CD14-positive monocyte (primary cell): Measurements from ENCODE around the gene SLC26A1. TPM values are rescaled to one million over a fixed set of nuclear protein-coding genes. Genes with fewer than 3 reads are reported as not detected.
"Not testable (repeated sequence)": the region's sequence is repeated elsewhere in the genome, so short reads cannot be mapped to it uniquely, and the experiment has no call there.

Experiments
- DNase-seq, 3 donors: peaks; one replicate each; pipeline ENCODE4 v3.0.0-alpha.2; 2011 to 2022
- H2AFZ ChIP-seq: 2 replicates; pipeline ENCODE4 v1.6.0; 2012; ENCODE audit warnings: mild to moderate bottlenecking, low read depth, low read length, inconsistent platforms; ENCODE audit not compliant: insufficient read depth, poor library complexity, severe bottlenecking
- H3K27ac ChIP-seq, 2 donors: 1 replicate in 1 of 2; 2 replicates in 1 of 2; pipeline ENCODE4 v1.5.1; 2012 to 2013; ENCODE audit warnings: low read length in 2 of 2, control low read depth in 1 of 2, inconsistent platforms in 1 of 2, low read depth in 1 of 2, mild to moderate bottlenecking in 1 of 2
- H3K27me3 ChIP-seq, 2 donors: one replicate each; pipeline versions ENCODE4 v1.6.0 to v1.6.1; 2011 to 2013; ENCODE audit warnings: low read length in 2 of 2; ENCODE audit not compliant: control insufficient read depth in 2 of 2, insufficient read depth in 2 of 2
- H3K36me3 ChIP-seq, 2 donors: replicated peaks in 1 of 2; 1 replicate in 1 of 2; 2 replicates in 1 of 2; pipeline versions ENCODE4 v1.5.1 to v1.6.1; 2012 to 2013; ENCODE audit warnings: low read length in 2 of 2, control low read depth in 1 of 2, inconsistent platforms in 1 of 2, mild to moderate bottlenecking in 1 of 2; ENCODE audit not compliant: insufficient read depth in 2 of 2, control insufficient read depth in 1 of 2
- H3K4me1 ChIP-seq, 2 donors: 1 replicate in 1 of 2; 2 replicates in 1 of 2; pipeline versions ENCODE4 v1.5.1 to v1.6.1; 2012 to 2013; ENCODE audit warnings: low read length in 2 of 2, control low read depth in 1 of 2, inconsistent platforms in 1 of 2, mild to moderate bottlenecking in 1 of 2, moderate library complexity in 1 of 2; ENCODE audit not compliant: insufficient read depth in 2 of 2, control insufficient read depth in 1 of 2
- H3K4me2 ChIP-seq: replicated peaks from 2 replicates; pipeline ENCODE3; 2012; ENCODE audit warnings: low read length, moderate library complexity, mild to moderate bottlenecking; ENCODE audit not compliant: poor library complexity, severe bottlenecking; ENCODE audit errors: extremely low read depth
- H3K4me3 ChIP-seq, 3 experiments: fragments of 200-600 bp in 1 of 3; sonication (generic) in 1 of 3; replicated peaks in 1 of 3; 1 replicate in 2 of 3; 2 replicates in 1 of 3; pipeline ENCODE4 v1.5.1; 2011 to 2013; ENCODE audit warnings: low read length in 3 of 3, mild to moderate bottlenecking in 3 of 3, control low read depth in 2 of 3, low read depth in 2 of 3, inconsistent platforms in 1 of 3, moderate library complexity in 1 of 3
- H3K79me2 ChIP-seq: 2 replicates; pipeline ENCODE4 v1.6.0; 2012; ENCODE audit warnings: mild to moderate bottlenecking, control low read depth, inconsistent platforms, low read length, moderate library complexity; ENCODE audit not compliant: insufficient read depth
- H3K9ac ChIP-seq: 2 replicates; pipeline ENCODE4 v1.6.0; 2017; ENCODE audit warnings: low read length, mild to moderate bottlenecking; ENCODE audit not compliant: insufficient read depth, poor library complexity, severe bottlenecking
- H3K9me3 ChIP-seq, 2 donors: replicated peaks in 1 of 2; 1 replicate in 1 of 2; 2 replicates in 1 of 2; pipeline versions ENCODE4 v1.5.1 to v1.6.1; 2012 to 2013; ENCODE audit warnings: low read length in 2 of 2, control low read depth in 1 of 2; ENCODE audit not compliant: control insufficient read depth in 1 of 2, insufficient read depth in 1 of 2
- H4K20me1 ChIP-seq: 2 replicates; pipeline ENCODE4 v1.6.0; 2012; ENCODE audit warnings: mild to moderate bottlenecking, low read length, control low read depth, moderate library complexity; ENCODE audit not compliant: insufficient read depth
- H3K27ac Mint-ChIP-seq, 7 donors: one replicate each; pipeline ENCODE4 v1.8.0; 2020; ENCODE audit warnings: mild to moderate bottlenecking in 7 of 7, mixed read lengths in 7 of 7, moderate library complexity in 6 of 7, inconsistent platforms in 2 of 7
- H3K27me3 Mint-ChIP-seq, 3 donors: one replicate each; pipeline ENCODE4 v1.8.0; 2021 to 2022; ENCODE audit warnings: low read depth in 3 of 3, mild to moderate bottlenecking in 3 of 3, mixed read lengths in 3 of 3, moderate library complexity in 3 of 3, inconsistent platforms in 1 of 3
- H3K36me3 Mint-ChIP-seq, 2 donors: one replicate each; pipeline ENCODE4 v1.8.0; 2020; ENCODE audit warnings: mixed read lengths in 2 of 2, inconsistent platforms in 1 of 2, mild to moderate bottlenecking in 1 of 2
- H3K4me1 Mint-ChIP-seq: one replicate; pipeline ENCODE4 v1.8.0; 2020; ENCODE audit warnings: mild to moderate bottlenecking, mixed read lengths
- H3K4me3 Mint-ChIP-seq, 2 donors: one replicate each; pipeline ENCODE4 v1.8.0; 2020; ENCODE audit warnings: mild to moderate bottlenecking in 2 of 2, mixed read lengths in 2 of 2, moderate library complexity in 1 of 2
- H3K9me3 Mint-ChIP-seq, 7 donors: one replicate each; pipeline ENCODE4 v1.8.0; 2020 to 2022; ENCODE audit warnings: mixed read lengths in 7 of 7, mild to moderate bottlenecking in 6 of 7, moderate library complexity in 6 of 7, inconsistent platforms in 2 of 7
- WGBS: methylation state at CpG from one replicate; pipeline ENCODE4 v1.1.5; 2013; ENCODE audit warnings: missing lambda C conversion rate; ENCODE audit not compliant: insufficient coverage; 5-methylcytosine and 5-hydroxymethylcytosine counted together
- intact Hi-C, 2 donors: fragments of 100-400 bp; cut with micrococcal nuclease; formaldehyde crosslinking; loops; one replicate each; pipeline versions ENCODE4 v1.15.0 to v1.15.1; 2023
- polyA plus RNA-seq, 3 donors: library from polyadenylated mRNA; depleted of rRNA in 1 of 3; unstranded in 2 of 3; stranded (reverse) in 1 of 3; fragments of 300-500 nt in 2 of 3; fragments of >200 nt in 1 of 3; fragmentation: Illumina TruSeq in 2 of 3; gene quantifications; 1 replicate in 2 of 3; 2 replicates in 1 of 3; pipeline ENCODE4 v1.2.3, GENCODE V29; 2012 to 2021
- TF ChIP-seq, protein P1 (sequence below): fragments of 200-600 bp; IDR thresholded peaks from one replicate; pipeline ENCODE4 v1.8.0; 2022; ENCODE audit warnings: antibody characterized with exemption, mild to moderate bottlenecking

Gene SLC26A1
- polyA plus RNA-seq, 3 donors = 0.16 to 0.37 (median 0.18) TPM

DNA sequence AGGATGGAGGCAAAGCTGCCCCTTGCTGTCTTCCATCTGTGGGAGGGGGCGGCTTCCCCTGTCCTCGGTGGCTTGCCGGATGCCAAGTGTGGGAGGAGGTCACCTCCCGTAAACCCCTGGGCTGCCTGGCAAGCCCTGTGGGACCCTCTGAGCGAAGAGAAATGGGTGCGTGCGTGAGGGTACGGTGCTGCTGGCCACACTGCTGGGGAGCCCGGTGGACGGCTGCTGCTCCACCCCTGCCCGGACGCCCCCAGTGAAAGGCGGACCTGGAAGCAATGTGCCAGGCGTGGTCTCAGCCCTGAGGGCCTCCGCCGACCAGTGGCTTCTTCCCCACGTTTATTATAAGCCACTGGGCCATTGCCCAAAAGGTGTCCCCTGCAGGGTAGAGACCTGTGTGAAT lies 10.9 kb downstream of the SLC26A1 start:
- Histone ChIP-seq H3K36me3 (no peaks in the 10 kb centered on the region), H3K4me3 (no peak overlapping the region), H3K27ac (no peak overlapping the region), H3K27me3 (no peaks in the 10 kb centered on the region), H3K9ac (no peak overlapping the region), H4K20me1 (no peaks in the 10 kb centered on the region), H3K9me3 (no peaks in the 10 kb centered on the region), H3K4me1 (peaks cover 44 to 50% of the 10 kb centered on the region in 2 donors), H3K4me2 (no peak overlapping the region), H3K79me2 (no peaks in the 10 kb centered on the region), H2AFZ (no peak overlapping the region)
- Mint-ChIP-seq H3K36me3 (no peaks in the 10 kb centered on the region), H3K27ac (no peak overlapping the region), H3K27me3 (peaks cover 1 to 2% (median 2%) of the 10 kb centered on the region in 3 donors), H3K9me3 (peaks cover 0 to 1% (median 0%) of the 10 kb centered on the region in 7 donors), H3K4me1 (peaks cover 33% of the 10 kb centered on the region), H3K4me3 (no peak overlapping the region)
- TF ChIP-seq, protein P1, sequence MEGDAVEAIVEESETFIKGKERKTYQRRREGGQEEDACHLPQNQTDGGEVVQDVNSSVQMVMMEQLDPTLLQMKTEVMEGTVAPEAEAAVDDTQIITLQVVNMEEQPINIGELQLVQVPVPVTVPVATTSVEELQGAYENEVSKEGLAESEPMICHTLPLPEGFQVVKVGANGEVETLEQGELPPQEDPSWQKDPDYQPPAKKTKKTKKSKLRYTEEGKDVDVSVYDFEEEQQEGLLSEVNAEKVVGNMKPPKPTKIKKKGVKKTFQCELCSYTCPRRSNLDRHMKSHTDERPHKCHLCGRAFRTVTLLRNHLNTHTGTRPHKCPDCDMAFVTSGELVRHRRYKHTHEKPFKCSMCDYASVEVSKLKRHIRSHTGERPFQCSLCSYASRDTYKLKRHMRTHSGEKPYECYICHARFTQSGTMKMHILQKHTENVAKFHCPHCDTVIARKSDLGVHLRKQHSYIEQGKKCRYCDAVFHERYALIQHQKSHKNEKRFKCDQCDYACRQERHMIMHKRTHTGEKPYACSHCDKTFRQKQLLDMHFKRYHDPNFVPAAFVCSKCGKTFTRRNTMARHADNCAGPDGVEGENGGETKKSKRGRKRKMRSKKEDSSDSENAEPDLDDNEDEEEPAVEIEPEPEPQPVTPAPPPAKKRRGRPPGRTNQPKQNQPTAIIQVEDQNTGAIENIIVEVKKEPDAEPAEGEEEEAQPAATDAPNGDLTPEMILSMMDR = no peak
- 93% methylated on average over 17 of the region's 17 CpGs for WGBS
- DNase-seq = no peak
- intact Hi-C loops = no loop called here

DNA sequence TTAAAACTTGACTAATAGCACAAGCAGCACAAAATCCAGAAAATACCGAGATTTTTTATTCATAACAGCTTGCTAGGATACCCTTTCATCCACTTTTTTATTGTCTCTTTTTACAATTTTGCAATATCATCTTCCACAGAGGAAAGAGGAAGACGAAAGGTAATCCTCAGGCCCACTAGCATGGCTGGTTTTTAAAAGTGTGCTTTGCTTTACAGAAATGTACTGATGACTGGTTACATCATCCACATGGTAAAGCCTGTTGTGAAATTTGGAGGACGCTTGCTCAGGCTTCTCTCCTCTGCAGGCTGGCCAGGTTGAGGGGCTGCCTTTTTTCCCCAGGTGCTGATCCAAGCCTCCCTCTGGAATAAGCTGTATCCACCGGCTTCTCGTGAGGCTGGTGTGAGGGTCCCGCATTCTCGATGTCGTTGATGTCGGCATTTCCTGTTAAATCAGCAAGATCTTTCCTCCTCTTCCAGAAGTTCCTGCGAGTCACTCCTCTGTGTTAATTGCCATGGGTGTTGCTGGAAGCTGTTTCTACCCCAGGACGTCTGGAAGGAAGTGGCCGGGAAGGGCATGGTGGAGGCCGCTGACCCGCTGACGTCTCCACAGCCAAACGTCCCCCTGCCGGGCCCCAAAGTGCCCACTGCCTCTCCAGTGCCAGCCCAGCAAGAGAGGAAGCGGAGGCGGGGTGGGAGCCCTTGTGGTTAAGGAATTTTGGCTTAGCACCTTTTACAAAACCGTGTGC lies 14.1 kb downstream of the SLC26A1 start:
- Histone ChIP-seq H3K4me1 (peaks cover 28% of the 10 kb centered on the region in 2 donors), H3K27ac (peak overlapping the region; percentile 69 to 75), H3K4me2 (peak overlapping the region; percentile 70), H3K4me3 (peak overlapping the region in 1 of 3 experiments; percentile 59), H3K36me3 (no peaks in the 10 kb centered on the region), H3K9me3 (no peaks in the 10 kb centered on the region), H3K27me3 (no peaks in the 10 kb centered on the region), H2AFZ (peak overlapping the region; percentile 66), H4K20me1 (no peaks in the 10 kb centered on the region), H3K9ac (peak overlapping the region; percentile 31), H3K79me2 (no peaks in the 10 kb centered on the region)
- intact Hi-C loops = loop anchor here in 1 of 2 donors (10.0 kb wide), 1 partner anchor 194 kb away; no protein-coding TSS in a partner anchor
- TF ChIP-seq, protein P1 = no peak
- 9% methylated on average over 15 of the region's 20 CpGs for WGBS
- peak; percentile 72 to 90 (median 87) for DNase-seq
- H3K9me3 Mint-ChIP-seq = peaks cover 0 to 7% (median 4%) of the 10 kb centered on the region in 7 donors
- peaks cover 18% of the 10 kb centered on the region for H3K4me1 Mint-ChIP-seq
- H3K4me3 Mint-ChIP-seq = peak overlapping the region; percentile 53 to 73
- peak overlapping the region; percentile 72 to 92 (median 90) for H3K27ac Mint-ChIP-seq
- no peaks in the 10 kb centered on the region for H3K36me3 Mint-ChIP-seq
- H3K27me3 Mint-ChIP-seq = peaks cover 2 to 14% (median 3%) of the 10 kb centered on the region in 3 donors

DNA sequence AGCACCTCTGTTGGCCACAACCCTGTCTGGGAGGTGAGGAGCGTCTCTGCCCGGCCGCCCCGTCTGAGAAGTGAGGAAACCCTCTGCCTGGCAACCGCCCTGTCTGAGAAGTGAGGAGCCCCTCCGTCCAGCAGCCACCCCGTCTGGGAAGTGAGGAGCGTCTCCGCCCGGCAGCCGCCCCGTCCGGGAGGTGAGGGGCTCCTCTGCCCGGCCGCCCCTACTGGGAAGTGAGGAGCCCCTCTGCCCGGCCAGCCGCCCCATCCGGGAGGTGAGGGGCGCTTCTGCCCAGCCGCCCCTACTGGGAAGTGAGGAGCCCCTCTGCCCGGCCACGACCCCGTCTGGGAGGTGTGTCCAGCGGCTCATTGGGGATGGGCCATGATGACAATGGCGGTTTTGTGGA lies 17.2 kb downstream of the SLC26A1 start:
- H3K9me3 ChIP-seq, H3K36me3 Mint-ChIP-seq, H2AFZ ChIP-seq, H3K27ac Mint-ChIP-seq, H3K27me3 ChIP-seq, H3K4me3 ChIP-seq, H3K27ac ChIP-seq, H3K4me3 Mint-ChIP-seq, H3K9ac ChIP-seq, H3K9me3 Mint-ChIP-seq, H3K36me3 ChIP-seq, H3K4me2 ChIP-seq, DNase-seq: not testable (repeated sequence)
- peaks cover 23% of the 10 kb centered on the region for H3K4me1 Mint-ChIP-seq
- no CpG with 5 or more reads among the region's 25 CpGs for WGBS
- H3K27me3 Mint-ChIP-seq = peaks cover 2 to 15% (median 2%) of the 10 kb centered on the region in 3 donors
- intact Hi-C loops = loop anchor here in 1 of 2 donors (10.0 kb wide), 1 partner anchor 191 kb away; no protein-coding TSS in a partner anchor
- peaks cover 16% of the 10 kb centered on the region for H3K79me2 ChIP-seq
- H4K20me1 ChIP-seq = peaks cover 20% of the 10 kb centered on the region
- peaks cover 43 to 54% of the 10 kb centered on the region in 2 donors for H3K4me1 ChIP-seq
